Activated CD4-positive, alpha-beta T cell treated with anti-CD3 and anti-CD28 coated beads, Interleukin-2, amount 50 U/mL, for 1 hour (primary cell): ENCODE measurements around the gene SPINK8.
"Not testable (repeated sequence)": the region's sequence is repeated elsewhere in the genome, so short reads cannot be mapped to it uniquely, and the experiment has no call there.

Experiments used
- DNase-seq: peaks from one replicate; pipeline ENCODE4 v3.0.0-alpha.2; 2020

SPINK8 gene

GRCh38 chr3:48333346-48334245 lies at the start of gene SPINK8:
SPINK8 (minus strand) TSS chr3:48333661; CDS start chr3:48328341, 5,320 bp downstream.
- not testable (repeated sequence) for DNase-seq

GRCh38 chr3:48372862-48373435 lies 39.5 kb upstream of the SPINK8 start:
- no peak for DNase-seq

DNA sequence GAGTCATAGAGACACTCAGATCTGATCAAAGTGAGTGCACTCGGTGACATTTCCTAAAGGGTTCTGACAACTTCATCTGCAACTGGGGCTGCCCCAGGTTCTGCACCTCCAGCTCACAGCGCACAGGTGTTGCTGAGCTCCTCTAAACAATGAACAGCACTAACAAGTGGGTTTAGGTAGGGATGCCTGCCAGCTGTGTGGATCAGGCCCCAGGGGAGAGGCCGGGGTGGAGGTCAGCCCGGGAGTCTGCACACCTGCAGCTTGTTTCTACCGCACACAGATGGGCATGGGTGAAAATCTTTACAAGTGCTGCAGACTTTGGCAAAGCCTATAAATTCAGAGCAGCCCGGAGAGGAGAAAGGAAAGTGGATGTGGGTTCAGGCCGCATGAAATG lies 38.9 kb upstream of the SPINK8 start:
- DNase-seq: no peak

GRCh38 chr3:48371651-48372376 lies 38.4 kb upstream of the SPINK8 start, which contains the start of gene FBXW12:
FBXW12 (plus strand) TSS chr3:48372219; CDS start chr3:48372768, 549 bp downstream.
- no peak for DNase-seq

DNA sequence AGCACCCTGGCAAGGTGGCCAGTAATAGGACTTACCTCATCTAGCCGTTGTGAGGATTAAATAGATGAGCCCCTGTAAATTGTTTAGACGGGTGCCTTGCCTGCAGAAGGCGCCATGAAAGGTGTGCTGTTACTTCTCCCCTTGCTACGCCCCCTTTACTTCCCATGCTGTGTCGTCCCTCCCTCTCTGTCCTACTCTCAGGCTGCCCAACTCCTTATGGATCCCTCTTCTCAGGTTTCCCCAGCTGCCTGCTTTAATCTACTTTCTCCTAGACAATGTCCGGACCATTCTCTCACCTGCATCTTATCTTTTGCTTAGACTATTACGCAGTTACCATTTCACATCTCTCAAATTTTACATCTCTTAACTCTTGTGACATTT lies 36.9 kb upstream of the SPINK8 start:
- DNase-seq: no peak

DNA sequence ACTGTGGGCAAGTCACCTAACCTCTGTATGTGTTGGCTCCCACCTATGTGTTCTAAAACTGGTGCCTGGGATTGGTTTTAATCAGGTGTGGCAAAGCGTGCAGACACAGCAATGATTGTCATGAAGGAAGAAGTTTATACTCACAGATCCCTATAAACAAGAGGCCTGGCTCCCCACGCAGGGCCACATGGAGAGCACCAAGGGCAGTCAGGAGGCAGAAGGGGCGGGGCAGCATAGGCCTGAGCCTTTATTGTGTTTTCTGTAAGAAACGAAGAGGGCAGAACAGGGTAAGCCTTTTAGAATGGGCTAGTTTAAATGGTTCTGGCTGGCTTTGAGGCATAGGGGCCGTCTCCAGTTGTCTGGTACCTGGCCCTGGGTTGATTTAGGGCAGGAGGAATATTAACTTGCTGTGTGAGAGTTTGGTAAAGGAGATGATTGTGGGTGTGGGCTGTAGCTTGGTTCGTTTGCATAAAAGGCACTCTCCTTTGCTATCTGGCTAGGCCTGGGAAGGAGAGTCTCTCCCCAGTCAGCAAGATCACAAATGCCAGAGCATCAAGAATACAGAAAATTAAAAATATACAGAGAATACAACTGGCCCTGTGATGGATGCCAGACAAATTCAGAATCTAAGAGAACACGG lies 36.4 kb upstream of the SPINK8 start:
- no peak for DNase-seq

DNA sequence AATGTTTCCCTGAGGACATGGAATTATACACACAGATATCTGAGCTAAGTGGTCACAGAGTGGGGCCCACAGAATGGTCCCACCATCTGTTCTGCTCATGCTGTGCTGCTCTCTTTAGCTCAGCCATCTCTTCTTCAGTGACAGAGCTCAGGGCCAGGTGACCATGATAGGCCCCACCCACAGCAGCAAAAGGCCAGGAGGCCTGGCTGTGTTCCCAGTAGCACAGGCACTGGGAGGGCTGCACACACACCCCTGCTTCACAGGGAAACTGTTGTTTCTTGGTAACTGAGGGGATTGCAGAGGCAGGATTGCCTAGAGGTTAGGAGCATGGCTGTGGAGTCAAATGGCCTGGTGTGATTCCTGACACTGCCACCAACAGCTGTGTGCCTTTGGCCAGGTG lies 33.7 kb upstream of the SPINK8 start:
- no peak for DNase-seq

GRCh38 chr3:48364840-48365239 lies 31.4 kb upstream of the SPINK8 start:
- DNase-seq: no peak

DNA sequence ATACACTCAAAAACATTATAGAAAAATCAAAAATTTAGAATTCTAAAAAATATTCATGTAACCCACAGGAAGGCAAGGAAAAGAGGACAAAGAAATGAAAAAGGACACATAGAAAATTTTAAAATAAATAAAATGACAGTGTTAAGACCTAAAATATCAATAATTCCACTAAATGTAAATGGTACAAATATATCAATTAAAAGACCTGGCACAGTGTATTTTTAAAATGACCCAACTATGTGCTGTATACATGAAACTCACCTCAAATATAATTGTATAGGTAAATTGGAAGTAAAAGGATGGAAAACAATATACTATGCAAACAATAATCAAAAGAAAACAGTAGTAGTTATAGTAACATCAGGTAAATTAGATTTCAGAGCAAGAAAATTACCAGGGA lies 28.5 kb upstream of the SPINK8 start:
- DNase-seq: no peak

DNA sequence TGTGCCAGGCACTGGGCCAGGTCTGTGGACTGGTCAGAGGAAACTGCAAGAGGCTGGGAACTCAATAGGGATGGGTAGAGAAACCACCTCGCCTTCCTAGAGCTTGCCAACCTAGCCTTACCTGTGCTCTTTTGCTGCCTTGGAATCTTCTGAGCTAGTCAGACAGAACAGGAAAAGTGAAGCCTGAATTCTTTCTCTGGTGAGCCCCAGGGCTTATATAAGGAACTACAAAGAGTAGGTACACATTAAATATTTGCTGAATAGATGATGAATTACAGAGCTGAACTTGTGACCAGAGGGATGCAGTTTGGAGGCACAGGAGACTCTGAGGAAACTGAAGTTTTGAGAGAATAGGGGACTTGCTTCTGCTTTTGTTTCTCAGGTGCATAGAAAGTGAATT lies 23.0 kb upstream of the SPINK8 start:
- DNase-seq: no peak

- no peak for DNase-seq
Observed at GRCh38 chr3:48353987-48354386, 20.5 kb upstream of the SPINK8 start.

- no peak for DNase-seq
Observed at GRCh38 chr3:48352546-48352945, 19.1 kb upstream of the SPINK8 start.

- DNase-seq: no peak
Observed at GRCh38 chr3:48347500-48347899, 14.0 kb upstream of the SPINK8 start.

GRCh38 chr3:48345946-48346572 lies 12.6 kb upstream of the SPINK8 start:
- no peak for DNase-seq

GRCh38 chr3:48344867-48345507 lies 11.5 kb upstream of the SPINK8 start:
- no peak for DNase-seq

- no peak for DNase-seq
Observed at GRCh38 chr3:48343432-48343831, 10.0 kb upstream of the SPINK8 start.

GRCh38 chr3:48338635-48339034 lies 5.2 kb upstream of the SPINK8 start:
- DNase-seq: no peak

- DNase-seq: not testable (repeated sequence)
Observed at GRCh38 chr3:48337536-48337935, 4.1 kb upstream of the SPINK8 start.

GRCh38 chr3:48335286-48335685 lies 1.8 kb upstream of the SPINK8 start:
- DNase-seq: not testable (repeated sequence)

GRCh38 chr3:48334605-48335004 lies 1.1 kb upstream of the SPINK8 start:
- DNase-seq: no peak

DNA sequence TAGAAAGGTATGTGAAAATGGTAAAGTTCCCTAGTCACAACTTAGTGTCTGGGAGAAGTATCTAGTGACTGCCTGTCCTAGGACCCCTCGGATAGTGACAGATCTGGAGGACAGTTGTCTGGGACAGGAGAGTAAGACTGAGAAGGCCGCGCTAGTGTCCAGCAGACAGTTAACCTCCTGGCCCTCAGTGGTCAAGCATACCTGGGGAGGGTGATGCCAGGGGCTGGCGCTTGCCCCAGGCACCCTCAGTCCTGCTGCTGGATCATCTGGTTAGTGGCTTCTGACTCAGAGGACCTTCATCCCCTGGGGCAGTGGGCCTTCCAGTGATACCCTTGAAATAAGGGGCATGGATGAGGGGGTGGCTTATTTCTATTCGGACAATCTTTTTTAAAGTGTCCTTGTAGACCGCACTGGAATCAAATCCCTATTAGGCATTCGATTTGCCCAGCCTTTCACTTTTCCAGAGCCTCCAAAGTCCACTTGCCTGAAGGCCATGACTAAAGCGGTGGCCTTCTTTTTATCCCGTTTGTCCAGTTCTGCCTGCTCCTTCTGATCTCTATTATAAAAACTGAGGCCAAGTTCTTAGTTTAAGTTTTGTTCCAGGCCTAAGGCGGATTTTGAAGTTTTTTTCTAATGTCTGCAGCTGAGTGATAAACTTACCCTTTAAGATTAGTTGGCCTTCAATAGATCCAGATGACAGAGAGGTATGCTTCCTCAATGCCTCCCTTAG lies 1.6 kb downstream of the SPINK8 start:
- DNase-seq: not testable (repeated sequence)
